GM23338 (cell line): ENCODE measurements around the gene NFKBIZ. TPM values are rescaled to one million over a fixed set of nuclear protein-coding genes. Genes with fewer than 3 reads are reported as not detected.
A peak's percentile ranks its signal among the peaks of the same experiment; 100 is the strongest.

Source experiments
- ATAC-seq: fragments of 200-7000 bp; cut with Tn5 transposase; 3 replicates; pipeline ENCODE4 v1.9.1; 2020
- DNase-seq: peaks from one replicate; pipeline ENCODE4 v3.0.0-alpha.2; 2015; ENCODE audit warnings: low spot score
- H2AFZ ChIP-seq: fragments of 200-600 bp; sonication (generic); 2 replicates; pipeline ENCODE4 v1.8.0; 2016; ENCODE audit warnings: antibody characterized with exemption, mild to moderate bottlenecking, moderate library complexity
- H3F3A ChIP-seq: fragments of 200-600 bp; sonication (generic); replicated peaks from 2 replicates; pipeline ENCODE4 v1.8.0; 2017; ENCODE audit warnings: antibody characterized with exemption, mixed run types, low read depth
- H3K27ac ChIP-seq: fragments of 200-600 bp; sonication (generic); 2 replicates; pipeline ENCODE4 v1.6.1; 2016; ENCODE audit warnings: low read depth
- H3K27me3 ChIP-seq: fragments of 200-600 bp; sonication (generic); 2 replicates; pipeline ENCODE4 v1.8.0; 2016; ENCODE audit warnings: mild to moderate bottlenecking, mixed run types, moderate library complexity; ENCODE audit not compliant: insufficient read depth
- H3K36me3 ChIP-seq: fragments of 200-600 bp; sonication (generic); 2 replicates; pipeline ENCODE4 v1.8.0; 2016; ENCODE audit warnings: mild to moderate bottlenecking; ENCODE audit not compliant: insufficient read depth
- H3K4me1 ChIP-seq: fragments of 200-600 bp; sonication (generic); 2 replicates; pipeline ENCODE4 v1.8.0; 2016; ENCODE audit warnings: mild to moderate bottlenecking, moderate library complexity; ENCODE audit not compliant: insufficient read depth
- H3K4me2 ChIP-seq: fragments of 200-600 bp; sonication (generic); 2 replicates; pipeline ENCODE4 v1.7.1; 2017; ENCODE audit warnings: mixed run types
- H3K4me3 ChIP-seq: fragments of 200-600 bp; sonication (generic); 2 replicates; pipeline ENCODE4 v1.6.1; 2016; ENCODE audit warnings: mixed run types
- H3K79me2 ChIP-seq: fragments of 200-600 bp; sonication (generic); replicated peaks from 2 replicates; pipeline ENCODE4 v1.8.0; 2017; ENCODE audit warnings: mild to moderate bottlenecking; ENCODE audit not compliant: insufficient read depth
- H3K9me2 ChIP-seq: fragments of 200-600 bp; sonication (generic); 2 replicates; pipeline ENCODE4 v1.8.0; 2017; ENCODE audit not compliant: insufficient read depth
- H4K20me1 ChIP-seq: fragments of 200-600 bp; sonication (generic); replicated peaks from 2 replicates; pipeline ENCODE4 v1.8.0; 2017; ENCODE audit warnings: mild to moderate bottlenecking; ENCODE audit not compliant: insufficient read depth
- H3K27ac Mint-ChIP-seq: 2 replicates; pipeline ENCODE4 v1.8.0; 2020; ENCODE audit warnings: inconsistent platforms, mild to moderate bottlenecking, moderate library complexity, mixed read lengths
- H3K27me3 Mint-ChIP-seq: 3 replicates; pipeline ENCODE4 v1.8.0; 2022; ENCODE audit warnings: low read depth, mild to moderate bottlenecking, moderate library complexity, mixed read lengths, inconsistent platforms; ENCODE audit not compliant: insufficient read depth, poor library complexity
- H3K36me3 Mint-ChIP-seq: 3 replicates; pipeline ENCODE4 v1.8.0; 2021; ENCODE audit warnings: low read depth, mild to moderate bottlenecking, inconsistent platforms, moderate library complexity, mixed read lengths
- H3K4me1 Mint-ChIP-seq: 3 replicates; pipeline ENCODE4 v1.8.0; 2020; ENCODE audit warnings: mild to moderate bottlenecking, inconsistent platforms, mixed read lengths
- H3K4me3 Mint-ChIP-seq: 3 replicates; pipeline ENCODE4 v1.8.0; 2021; ENCODE audit warnings: moderate library complexity, mild to moderate bottlenecking, inconsistent platforms, mixed read lengths
- H3K9me3 Mint-ChIP-seq: 3 replicates; pipeline ENCODE4 v1.8.0; 2020; ENCODE audit warnings: moderate library complexity, mild to moderate bottlenecking, inconsistent platforms, mixed read lengths
- CTCF ChIP-seq, 2 experiments: fragments of 200-600 bp in 1 of 2; sonication (generic) in 1 of 2; conservative IDR thresholded peaks; 2 replicates each; pipeline versions ENCODE4 v1.5.1 to v1.6.1; 2016 to 2017; ENCODE audit warnings: antibody characterized with exemption in 2 of 2, low read depth in 2 of 2, mild to moderate bottlenecking in 2 of 2, moderate library complexity in 1 of 2
- JUNB ChIP-seq: IDR thresholded peaks from one replicate; pipeline ENCODE4 v1.6.1; 2016; ENCODE audit warnings: antibody characterized with exemption; ENCODE audit not compliant: unreplicated experiment
- POLR2AphosphoS5 ChIP-seq: IDR thresholded peaks from 2 replicates; pipeline ENCODE4 v1.6.1; 2016; ENCODE audit warnings: antibody characterized with exemption, low read depth
- STAT1 ChIP-seq: IDR thresholded peaks from one replicate; pipeline ENCODE4 v1.6.1; 2016; ENCODE audit warnings: antibody characterized with exemption; ENCODE audit not compliant: unreplicated experiment
- polyA plus RNA-seq: library from polyadenylated mRNA; unstranded; fragments of >200 nt; fragmentation: Nextera tagmentation; extraction: Ambion mirVana; gene quantifications from 2 replicates; pipeline ENCODE4 v1.2.1, GENCODE V29; 2016
- total RNA-seq: library from RNA; depleted of rRNA; stranded (reverse); fragments of >200 nt; shearing (Covaris generic); gene quantifications from 2 replicates; pipeline ENCODE4 v1.2.3, GENCODE V29; 2014
- TF ChIP-seq, protein P1 (sequence below): IDR thresholded peaks from 2 replicates; pipeline ENCODE4 v1.6.1; 2016; ENCODE audit warnings: antibody characterized with exemption

Gene NFKBIZ
- total and polyA plus RNA-seq, 2 experiments from 2014 or later = 14.1 to 18.2 TPM

DNA sequence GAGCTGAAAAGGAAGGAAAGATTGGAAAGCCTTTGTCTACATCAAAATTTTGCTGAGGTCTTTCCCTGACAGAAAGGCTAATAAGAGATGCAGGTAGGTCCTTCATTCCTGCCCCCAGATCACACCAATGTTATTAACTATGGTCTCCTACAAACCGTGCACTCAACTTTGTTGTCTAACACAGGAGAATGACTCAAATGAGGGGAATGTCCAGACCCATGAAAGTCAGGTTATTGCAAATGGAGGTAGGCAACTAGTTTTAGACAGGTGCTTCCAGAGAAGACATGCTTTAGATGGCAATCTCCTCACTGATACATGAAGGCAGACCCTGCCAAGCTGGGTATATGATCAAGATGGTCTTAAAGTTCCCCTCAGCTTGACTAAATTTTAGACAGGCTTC is 51.0 kb downstream of the NFKBIZ start:
- H3F3A ChIP-seq = no peaks in the 10 kb centered on the region
- no peaks in the 10 kb centered on the region for H3K36me3 ChIP-seq
- peak overlapping the region; percentile 58; the same call in 1 of the 2 replicates for H2AFZ ChIP-seq

DNA sequence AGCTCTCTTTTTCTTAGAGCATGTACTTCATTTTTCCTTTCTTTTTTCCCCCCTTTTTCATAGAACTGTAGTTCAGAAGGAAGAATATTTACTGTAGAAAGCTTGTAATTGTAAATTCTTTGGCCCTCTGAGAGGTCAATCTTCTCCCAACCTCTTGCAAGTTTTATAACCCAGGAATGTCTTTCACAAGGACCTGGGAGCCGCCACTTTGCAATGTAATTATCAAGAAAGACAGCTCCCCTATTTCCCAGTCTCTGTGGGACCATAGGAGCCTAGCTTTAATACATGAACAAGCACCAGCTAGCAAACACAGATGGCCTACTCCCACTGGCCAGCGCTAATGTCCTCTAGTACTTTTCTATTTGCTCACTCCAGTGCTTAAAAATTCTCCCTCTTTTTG is 51.4 kb downstream of the NFKBIZ start:
- Mint-ChIP-seq H3K27ac (no peak overlapping the region), H3K36me3 (0 out of 3 replicates have a peak, but pooled peaks cover 6% of the 10 kb centered on the region), H3K4me3 (no peak overlapping the region), H3K9me3 (peaks cover 10% of the 10 kb centered on the region), H3K27me3 (no peaks in the 10 kb centered on the region), H3K4me1 (peaks cover 11% of the 10 kb centered on the region; the same call in 2 of the 3 replicates)
- no peaks in the 10 kb centered on the region for H3K27me3 ChIP-seq
- H2AFZ ChIP-seq = peak overlapping the region; percentile 58; the same call in 1 of the 2 replicates
- H3K4me1 ChIP-seq = peaks cover 11% of the 10 kb centered on the region
- H3K27ac ChIP-seq = no peak overlapping the region
- TF ChIP-seq CTCF (conservative IDR thresholded peaks at IDR 0.05; ENCODE audit: low read depth in 2 of 2) = no peak
- TF ChIP-seq, protein P1, sequence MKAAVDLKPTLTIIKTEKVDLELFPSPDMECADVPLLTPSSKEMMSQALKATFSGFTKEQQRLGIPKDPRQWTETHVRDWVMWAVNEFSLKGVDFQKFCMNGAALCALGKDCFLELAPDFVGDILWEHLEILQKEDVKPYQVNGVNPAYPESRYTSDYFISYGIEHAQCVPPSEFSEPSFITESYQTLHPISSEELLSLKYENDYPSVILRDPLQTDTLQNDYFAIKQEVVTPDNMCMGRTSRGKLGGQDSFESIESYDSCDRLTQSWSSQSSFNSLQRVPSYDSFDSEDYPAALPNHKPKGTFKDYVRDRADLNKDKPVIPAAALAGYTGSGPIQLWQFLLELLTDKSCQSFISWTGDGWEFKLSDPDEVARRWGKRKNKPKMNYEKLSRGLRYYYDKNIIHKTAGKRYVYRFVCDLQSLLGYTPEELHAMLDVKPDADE = no peak
- H3K9me2 ChIP-seq = 0 out of 2 replicates have a peak, but pooled peaks cover 4% of the 10 kb centered on the region
- H3K4me3 ChIP-seq = no peak overlapping the region
- H3K4me2 ChIP-seq = no peak overlapping the region
- no peaks in the 10 kb centered on the region for H3K36me3 ChIP-seq
- H3K79me2 ChIP-seq = no peaks in the 10 kb centered on the region
- no peak for ATAC-seq
- no peaks in the 10 kb centered on the region for H3F3A ChIP-seq
- no peak for DNase-seq
- H4K20me1 ChIP-seq = no peaks in the 10 kb centered on the region

More for the DNA sequence above, 51.0 kb downstream of the NFKBIZ start:
- DNase-seq (no peak), ATAC-seq (no peak)
- Histone ChIP-seq H3K9me2 (0 out of 2 replicates have a peak, but pooled peaks cover 6% of the 10 kb centered on the region), H4K20me1 (no peaks in the 10 kb centered on the region), H3K79me2 (no peaks in the 10 kb centered on the region), H3K27me3 (no peaks in the 10 kb centered on the region), H3K4me3 (no peak overlapping the region), H3K4me2 (no peak overlapping the region), H3K27ac (no peak overlapping the region), H3K4me1 (peaks cover 11% of the 10 kb centered on the region)
- peaks cover 11% of the 10 kb centered on the region; the same call in 2 of the 3 replicates for H3K4me1 Mint-ChIP-seq
- no peak for TF ChIP-seq POLR2AphosphoS5
- H3K27ac Mint-ChIP-seq = no peak overlapping the region
- H3K9me3 Mint-ChIP-seq = peaks cover 7% of the 10 kb centered on the region; the same call in 2 of the 3 replicates
- H3K4me3 Mint-ChIP-seq = no peak overlapping the region
- no peaks in the 10 kb centered on the region for H3K27me3 Mint-ChIP-seq
- 0 out of 3 replicates have a peak, but pooled peaks cover 4% of the 10 kb centered on the region for H3K36me3 Mint-ChIP-seq

- no peak overlapping the region for H3K4me3 Mint-ChIP-seq
- Histone ChIP-seq H3K27me3 (no peaks in the 10 kb centered on the region), H4K20me1 (no peaks in the 10 kb centered on the region), H3K4me1 (peaks cover 11% of the 10 kb centered on the region), H3F3A (no peaks in the 10 kb centered on the region), H3K79me2 (no peaks in the 10 kb centered on the region), H3K27ac (no peak overlapping the region), H3K4me3 (no peak overlapping the region), H3K9me2 (no peaks in the 10 kb centered on the region), H3K36me3 (no peaks in the 10 kb centered on the region), H2AFZ (peak overlapping the region; percentile 66), H3K4me2 (no peak overlapping the region)
- no peak for ATAC-seq
- H3K4me1 Mint-ChIP-seq = peaks cover 11% of the 10 kb centered on the region; the same call in 2 of the 3 replicates
- peaks cover 13% of the 10 kb centered on the region for H3K9me3 Mint-ChIP-seq
- no peak overlapping the region; the same call in 1 of the 2 replicates for H3K27ac Mint-ChIP-seq
- H3K36me3 Mint-ChIP-seq = 0 out of 3 replicates have a peak, but pooled peaks cover 2% of the 10 kb centered on the region
- H3K27me3 Mint-ChIP-seq = no peaks in the 10 kb centered on the region
- DNase-seq = no peak
- TF ChIP-seq STAT1 (no peak), JUNB (no peak), CTCF (conservative IDR thresholded peaks at IDR 0.05; ENCODE audit: low read depth in 2 of 2) (no peak)
- TF ChIP-seq, protein P1 = no peak
These were observed 52.7 kb downstream of the NFKBIZ start for GRCh38 chr3:101902041-101902440.
